Measurements from ENCODE around the gene AAGAB.

AAGAB gene

DNA sequence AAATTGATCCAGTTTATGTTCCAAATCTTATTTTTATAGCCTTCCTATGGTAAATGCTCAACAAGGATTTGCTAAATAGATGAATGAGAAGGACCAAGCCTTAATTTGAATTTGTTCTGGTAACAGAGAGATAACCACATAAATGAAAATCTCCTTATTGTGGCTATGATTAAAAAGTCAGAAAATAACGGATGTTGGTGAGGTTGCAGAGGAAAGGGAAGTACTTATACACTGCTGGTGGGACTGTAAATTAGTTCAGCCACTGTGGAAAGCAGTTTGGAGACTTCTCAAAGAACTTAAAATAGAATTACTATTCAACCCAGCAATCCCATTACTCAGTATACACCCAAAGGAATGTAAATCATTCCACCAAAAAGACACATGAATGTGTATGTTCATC is 26.2 kb downstream of the AAGAB start:
- no peaks in the 10 kb centered on the region for H3F3A ChIP-seq (ENCODE audit: insufficient read depth)
- H3K9me3 ChIP-seq (ENCODE audit: insufficient read depth, low read length) = no peaks in the 10 kb centered on the region
- H3K36me3 ChIP-seq (ENCODE audit: low read length) = peaks cover 14% of the 10 kb centered on the region; the same call in 1 of the 2 replicates
- no peak overlapping the region for H3K4me2 ChIP-seq (ENCODE audit: low read depth, low read length, poor library complexity, severe bottlenecking)
- no peaks in the 10 kb centered on the region for H3K9me2 ChIP-seq (replicated peaks; ENCODE audit: insufficient read depth, low read length)
- no peaks in the 10 kb centered on the region for H3K27me3 ChIP-seq (ENCODE audit: low read length)
- H2AFZ ChIP-seq (ENCODE audit: low read depth, low read length, severe bottlenecking) = no peak overlapping the region
- no peak overlapping the region for H3K27ac ChIP-seq (ENCODE audit: low read depth, low read length)
- no peak overlapping the region for H3K9ac ChIP-seq (ENCODE audit: low read length)
- H4K20me1 ChIP-seq (ENCODE audit: low read depth, low read length) = no peaks in the 10 kb centered on the region
- no peaks in the 10 kb centered on the region for H3K79me2 ChIP-seq (ENCODE audit: insufficient read depth, low read length)
- no peak for TF ChIP-seq EZH2phosphoT487 (conservative IDR thresholded peaks at IDR 0.05; ENCODE audit: low read length)
- TF ChIP-seq, protein P1, sequence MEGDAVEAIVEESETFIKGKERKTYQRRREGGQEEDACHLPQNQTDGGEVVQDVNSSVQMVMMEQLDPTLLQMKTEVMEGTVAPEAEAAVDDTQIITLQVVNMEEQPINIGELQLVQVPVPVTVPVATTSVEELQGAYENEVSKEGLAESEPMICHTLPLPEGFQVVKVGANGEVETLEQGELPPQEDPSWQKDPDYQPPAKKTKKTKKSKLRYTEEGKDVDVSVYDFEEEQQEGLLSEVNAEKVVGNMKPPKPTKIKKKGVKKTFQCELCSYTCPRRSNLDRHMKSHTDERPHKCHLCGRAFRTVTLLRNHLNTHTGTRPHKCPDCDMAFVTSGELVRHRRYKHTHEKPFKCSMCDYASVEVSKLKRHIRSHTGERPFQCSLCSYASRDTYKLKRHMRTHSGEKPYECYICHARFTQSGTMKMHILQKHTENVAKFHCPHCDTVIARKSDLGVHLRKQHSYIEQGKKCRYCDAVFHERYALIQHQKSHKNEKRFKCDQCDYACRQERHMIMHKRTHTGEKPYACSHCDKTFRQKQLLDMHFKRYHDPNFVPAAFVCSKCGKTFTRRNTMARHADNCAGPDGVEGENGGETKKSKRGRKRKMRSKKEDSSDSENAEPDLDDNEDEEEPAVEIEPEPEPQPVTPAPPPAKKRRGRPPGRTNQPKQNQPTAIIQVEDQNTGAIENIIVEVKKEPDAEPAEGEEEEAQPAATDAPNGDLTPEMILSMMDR (IDR thresholded peaks at IDR 0.05; ENCODE audit: insufficient read depth, low read length, poor library complexity, severe bottlenecking) = no peak
- H3K4me3 ChIP-seq (ENCODE audit: insufficient read depth, low read length, poor library complexity, severe bottlenecking) = no peak overlapping the region

DNA sequence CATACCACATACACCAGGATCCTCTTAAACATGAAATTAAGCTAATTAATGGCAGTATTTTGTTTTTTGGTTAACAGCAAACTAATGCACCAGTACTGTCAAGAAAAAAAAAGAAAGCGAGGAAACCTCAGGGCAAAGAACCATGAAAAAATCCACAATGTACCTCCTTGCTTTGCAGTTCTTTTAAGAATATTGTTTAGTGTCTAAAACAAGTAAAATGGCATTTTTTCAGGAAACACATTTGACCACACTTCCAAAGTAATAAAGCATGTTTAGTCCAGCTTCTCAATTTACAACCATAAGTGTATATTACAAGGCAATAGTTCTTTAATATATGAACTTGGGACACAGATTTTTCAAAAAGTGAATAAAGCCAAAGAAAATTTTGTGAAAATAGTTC is 26.6 kb downstream of the AAGAB start:
- no peaks in the 10 kb centered on the region for H3K79me2 ChIP-seq (ENCODE audit: insufficient read depth, low read length)
- H3K9me2 ChIP-seq (replicated peaks; ENCODE audit: insufficient read depth, low read length) = no peaks in the 10 kb centered on the region
- peaks cover 14% of the 10 kb centered on the region; the same call in 1 of the 2 replicates for H3K36me3 ChIP-seq (ENCODE audit: low read length)
- H3K4me2 ChIP-seq (ENCODE audit: low read depth, low read length, poor library complexity, severe bottlenecking) = no peak overlapping the region
- no peak overlapping the region for H3K4me3 ChIP-seq (ENCODE audit: insufficient read depth, low read length, poor library complexity, severe bottlenecking)
- no peaks in the 10 kb centered on the region for H3K9me3 ChIP-seq (ENCODE audit: insufficient read depth, low read length)
- no peak overlapping the region for H3K27ac ChIP-seq (ENCODE audit: low read depth, low read length)
- no peak overlapping the region for H3K9ac ChIP-seq (ENCODE audit: low read length)
- no peaks in the 10 kb centered on the region for H3F3A ChIP-seq (ENCODE audit: insufficient read depth)
- TF ChIP-seq, protein P1 (IDR thresholded peaks at IDR 0.05; ENCODE audit: insufficient read depth, low read length, poor library complexity, severe bottlenecking) = no peak
- TF ChIP-seq EZH2phosphoT487 (conservative IDR thresholded peaks at IDR 0.05; ENCODE audit: low read length) = no peak
- no peaks in the 10 kb centered on the region for H3K27me3 ChIP-seq (ENCODE audit: low read length)
- H4K20me1 ChIP-seq (ENCODE audit: low read depth, low read length) = no peaks in the 10 kb centered on the region
- no peak overlapping the region for H2AFZ ChIP-seq (ENCODE audit: low read depth, low read length, severe bottlenecking)

DNA sequence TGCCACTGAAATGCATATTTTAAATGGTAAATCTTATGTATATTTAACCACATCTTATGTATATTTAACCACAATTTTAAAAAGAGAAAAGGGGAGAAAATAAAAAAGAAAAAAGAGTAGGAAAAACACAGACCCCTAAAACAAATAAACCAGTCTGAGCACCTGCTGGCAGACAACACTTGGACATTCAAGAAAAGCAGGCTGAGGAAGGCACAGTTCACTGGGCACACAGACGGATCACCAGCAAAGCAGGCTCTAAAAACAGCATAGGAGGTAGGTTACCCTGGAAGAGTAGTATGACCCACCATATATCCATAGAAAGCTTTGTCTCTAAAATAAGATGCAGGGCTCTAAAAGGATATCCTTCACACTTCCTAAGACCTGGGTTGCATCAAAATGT is 27.0 kb downstream of the AAGAB start:
- Histone ChIP-seq H3F3A (ENCODE audit: insufficient read depth) (no peaks in the 10 kb centered on the region), H3K4me2 (ENCODE audit: low read depth, low read length, poor library complexity, severe bottlenecking) (no peak overlapping the region), H2AFZ (ENCODE audit: low read depth, low read length, severe bottlenecking) (no peak overlapping the region), H3K36me3 (ENCODE audit: low read length) (peaks cover 12% of the 10 kb centered on the region; the same call in 1 of the 2 replicates), H3K9ac (ENCODE audit: low read length) (no peak overlapping the region), H3K4me3 (ENCODE audit: insufficient read depth, low read length, poor library complexity, severe bottlenecking) (no peak overlapping the region), H3K79me2 (ENCODE audit: insufficient read depth, low read length) (no peaks in the 10 kb centered on the region), H3K27me3 (ENCODE audit: low read length) (no peaks in the 10 kb centered on the region), H3K9me3 (ENCODE audit: insufficient read depth, low read length) (no peaks in the 10 kb centered on the region), H4K20me1 (ENCODE audit: low read depth, low read length) (no peaks in the 10 kb centered on the region), H3K27ac (ENCODE audit: low read depth, low read length) (no peak overlapping the region), H3K9me2 (replicated peaks; ENCODE audit: insufficient read depth, low read length) (no peaks in the 10 kb centered on the region)
- TF ChIP-seq EZH2phosphoT487 (conservative IDR thresholded peaks at IDR 0.05; ENCODE audit: low read length) = no peak
- TF ChIP-seq, protein P1 (IDR thresholded peaks at IDR 0.05; ENCODE audit: insufficient read depth, low read length, poor library complexity, severe bottlenecking) = no peak

Measured in SU-DHL-6 (cell line).